Fibroblast of villous mesenchyme (primary cell): ENCODE results near the gene VPS33A. TPM values are rescaled to one million over a fixed set of nuclear protein-coding genes. Genes with fewer than 3 reads are reported as not detected.

Source experiments
- DNase-seq: peaks from one replicate; pipeline ENCODE4 v3.0.0-alpha.2; 2010; ENCODE audit warnings: low read depth
- H3K4me3 ChIP-seq: 2 replicates; pipeline ENCODE4 v1.5.1; 2011; ENCODE audit warnings: low read depth, mild to moderate bottlenecking, low read length
- CTCF ChIP-seq: IDR thresholded peaks from 2 replicates; pipeline ENCODE4 v1.5.1; 2012; ENCODE audit warnings: low read depth, mild to moderate bottlenecking, low read length; ENCODE audit not compliant: insufficient read depth
- total RNA-seq: library from RNA; depleted of rRNA; stranded (reverse); fragments of >200 nt; gene quantifications from 2 replicates; pipeline ENCODE4 v1.2.3, GENCODE V29; 2012

The VPS33A gene
- total RNA-seq, 1 donor = 23.7 TPM

- TF ChIP-seq CTCF = no peak
- DNase-seq = no peak
- no peak overlapping the region for H3K4me3 ChIP-seq
These were observed 40.1 kb upstream of the VPS33A start for GRCh38 chr12:122306407-122306806.

GRCh38 chr12:122304924-122305323, 38.6 kb upstream of the VPS33A start:
- no peak for DNase-seq

GRCh38 chr12:122303068-122303467, 36.8 kb upstream of the VPS33A start:
- no peak for TF ChIP-seq CTCF
- no peak for DNase-seq
- no peak overlapping the region for H3K4me3 ChIP-seq

More at GRCh38 chr12:122304924-122305323, 38.6 kb upstream of the VPS33A start:
- no peak overlapping the region for H3K4me3 ChIP-seq
- TF ChIP-seq CTCF = no peak

- no peak for DNase-seq
- no peak for TF ChIP-seq CTCF
These were observed 31.9 kb upstream of the VPS33A start for GRCh38 chr12:122298071-122298748.

GRCh38 chr12:122297494-122297893, 31.2 kb upstream of the VPS33A start:
- TF ChIP-seq CTCF = no peak
- H3K4me3 ChIP-seq = no peak overlapping the region
- DNase-seq = no peak

More at GRCh38 chr12:122298071-122298748, 31.9 kb upstream of the VPS33A start:
- no peak overlapping the region for H3K4me3 ChIP-seq

- no peak overlapping the region for H3K4me3 ChIP-seq
- no peak for DNase-seq
- TF ChIP-seq CTCF = no peak
These were observed 29.6 kb upstream of the VPS33A start for GRCh38 chr12:122295877-122296276.

GRCh38 chr12:122293081-122293480, 26.8 kb upstream of the VPS33A start:
- no peak for DNase-seq
- TF ChIP-seq CTCF = no peak
- no peak overlapping the region for H3K4me3 ChIP-seq
